CD4-positive, alpha-beta T cell treated with Interleukin-15 for 1 hour (primary cell): ENCODE data around the gene TALDO1.

Experiments used
- DNase-seq: peaks from one replicate; pipeline ENCODE4 v3.0.0-alpha.2; 2020

TALDO1 gene

DNA sequence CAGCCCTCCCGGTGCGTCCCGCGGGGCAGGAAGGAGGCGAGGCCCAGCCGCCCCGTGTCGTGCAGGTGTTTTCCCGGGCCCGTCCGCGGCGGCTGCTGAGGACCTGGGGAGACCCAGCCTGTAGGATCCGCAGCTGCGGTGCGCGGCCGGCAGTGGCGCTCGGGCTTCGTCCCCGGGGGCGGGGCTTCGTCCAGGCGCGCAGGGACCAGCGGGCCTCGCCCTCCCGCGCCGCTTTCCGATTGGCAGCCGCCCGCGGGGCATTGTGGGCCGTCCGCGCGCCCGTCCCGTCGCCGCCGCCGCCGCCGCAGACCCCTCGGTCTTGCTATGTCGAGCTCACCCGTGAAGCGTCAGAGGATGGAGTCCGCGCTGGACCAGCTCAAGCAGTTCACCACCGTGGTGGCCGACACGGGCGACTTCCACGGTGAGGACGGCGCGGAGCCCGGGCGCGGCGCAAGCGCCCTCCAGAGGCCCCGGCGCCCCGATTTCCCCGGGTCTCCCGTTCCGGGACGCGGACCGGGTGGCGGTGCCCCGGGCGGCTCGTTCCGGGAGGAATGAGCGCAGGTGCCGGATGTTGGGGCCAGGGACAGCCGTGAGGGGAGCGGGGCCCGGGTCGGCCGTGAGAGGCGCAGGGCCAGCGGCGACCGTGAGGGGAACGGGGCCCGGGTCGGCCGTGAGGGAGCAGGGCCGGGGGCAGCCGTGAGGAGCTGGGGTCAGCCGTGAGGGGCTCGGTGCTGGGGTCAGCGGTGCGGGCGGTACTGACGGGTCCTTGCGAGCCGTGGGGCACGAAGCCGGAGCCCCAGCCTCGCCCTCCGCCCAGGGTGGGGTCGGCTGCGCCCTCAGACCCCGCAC lies at the start of gene TALDO1:
TALDO1 (plus strand) TSS at position 307 of the 849 bp plus-strand sequence; CDS start at position 325, 18 bp downstream.
- DNase-seq, result peak; percentile 86

DNA sequence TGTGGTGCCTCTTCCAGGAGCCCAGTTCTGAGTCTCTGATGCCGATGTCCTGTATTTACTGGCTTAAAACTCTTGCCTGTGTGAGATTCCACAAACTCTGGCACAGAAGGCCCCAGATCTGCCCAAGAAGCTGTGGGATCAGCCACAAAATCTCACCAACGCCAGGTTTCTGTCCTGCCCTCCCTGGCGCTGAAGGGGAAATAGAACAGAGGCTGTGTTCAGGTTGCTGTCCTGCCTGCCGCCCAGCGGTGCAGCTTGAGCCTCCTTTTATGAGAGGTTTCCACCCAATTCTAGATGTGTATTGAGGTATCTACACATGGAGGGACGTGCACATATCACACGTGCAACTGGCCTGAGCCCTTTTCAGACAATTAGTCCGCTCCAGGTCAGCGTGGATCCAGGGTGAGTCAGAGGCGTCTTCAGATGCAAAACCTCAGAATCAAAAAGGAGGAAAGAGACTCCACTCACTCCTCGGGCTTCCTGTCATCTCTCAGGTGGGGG lies 49.4 kb upstream of the TALDO1 start:
- no peak for DNase-seq

DNA sequence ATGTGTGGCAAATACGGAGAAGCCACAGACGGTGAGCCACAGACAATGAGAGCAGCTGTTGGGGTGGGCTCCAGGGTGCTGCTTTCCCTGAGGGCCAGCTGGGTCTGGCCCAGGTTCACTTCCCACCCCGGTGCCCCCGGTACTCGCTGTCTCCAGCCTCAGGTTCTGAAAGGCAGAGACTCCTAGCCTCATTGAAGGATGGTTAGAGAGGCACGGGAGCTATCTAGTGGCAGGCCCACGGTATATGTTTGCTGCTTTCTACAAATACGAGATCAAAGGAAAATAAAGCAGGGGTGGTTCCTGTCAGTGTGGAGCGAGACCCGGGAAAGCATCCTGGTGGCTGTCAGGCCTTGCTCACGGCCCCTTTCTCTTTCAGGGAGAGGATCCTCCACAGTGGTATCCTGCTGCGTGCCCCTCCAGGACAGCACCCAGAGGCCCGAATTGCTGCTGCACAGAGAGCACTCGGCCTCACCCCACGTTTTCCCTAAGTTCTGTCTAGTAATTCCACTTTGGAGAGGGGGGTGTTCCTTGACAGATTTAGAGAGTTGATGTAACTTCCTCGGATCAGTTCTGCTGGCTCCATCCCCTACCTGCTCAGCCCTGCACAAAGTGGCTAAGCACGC lies 48.7 kb upstream of the TALDO1 start:
- DNase-seq, result no peak

DNA sequence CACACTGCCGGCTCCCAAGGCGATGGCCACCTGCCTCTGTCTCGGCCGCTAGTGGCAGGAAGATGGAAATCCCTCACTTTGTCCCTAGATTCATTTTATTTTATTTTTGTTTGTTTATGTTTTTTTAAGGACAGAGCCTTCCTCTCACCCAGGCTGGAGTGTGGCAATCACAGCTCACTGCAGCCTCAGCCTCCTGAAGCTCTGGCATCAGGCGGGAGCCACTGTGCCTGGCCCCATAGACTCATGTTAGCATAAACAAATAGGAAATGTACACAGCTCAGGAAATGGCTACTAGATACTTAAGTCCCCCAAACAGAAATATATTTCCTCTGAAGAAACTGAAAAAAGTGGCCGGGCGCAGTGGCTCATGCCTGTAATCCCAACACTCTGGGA lies 48.2 kb upstream of the TALDO1 start:
- no peak for DNase-seq

DNA sequence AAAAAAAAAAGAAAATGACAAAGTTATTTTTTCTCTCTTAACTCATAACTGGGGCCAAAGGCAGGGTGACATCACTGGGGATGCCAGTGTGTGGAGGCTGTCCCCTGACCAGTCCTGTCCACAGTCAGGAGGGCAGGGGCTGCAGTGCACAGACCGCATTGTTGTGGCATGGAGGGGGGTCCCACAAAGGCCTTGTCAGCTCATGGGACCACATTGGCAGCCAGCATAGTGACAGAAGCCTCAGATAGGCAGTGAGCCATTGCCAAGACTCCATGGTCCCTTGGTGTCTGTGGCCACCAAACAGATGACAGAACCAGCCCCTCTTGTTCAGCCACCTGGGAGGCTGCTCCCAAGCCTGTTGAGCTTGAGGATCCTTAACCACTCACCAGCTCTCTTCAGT lies 47.5 kb upstream of the TALDO1 start:
- DNase-seq, result no peak

DNA sequence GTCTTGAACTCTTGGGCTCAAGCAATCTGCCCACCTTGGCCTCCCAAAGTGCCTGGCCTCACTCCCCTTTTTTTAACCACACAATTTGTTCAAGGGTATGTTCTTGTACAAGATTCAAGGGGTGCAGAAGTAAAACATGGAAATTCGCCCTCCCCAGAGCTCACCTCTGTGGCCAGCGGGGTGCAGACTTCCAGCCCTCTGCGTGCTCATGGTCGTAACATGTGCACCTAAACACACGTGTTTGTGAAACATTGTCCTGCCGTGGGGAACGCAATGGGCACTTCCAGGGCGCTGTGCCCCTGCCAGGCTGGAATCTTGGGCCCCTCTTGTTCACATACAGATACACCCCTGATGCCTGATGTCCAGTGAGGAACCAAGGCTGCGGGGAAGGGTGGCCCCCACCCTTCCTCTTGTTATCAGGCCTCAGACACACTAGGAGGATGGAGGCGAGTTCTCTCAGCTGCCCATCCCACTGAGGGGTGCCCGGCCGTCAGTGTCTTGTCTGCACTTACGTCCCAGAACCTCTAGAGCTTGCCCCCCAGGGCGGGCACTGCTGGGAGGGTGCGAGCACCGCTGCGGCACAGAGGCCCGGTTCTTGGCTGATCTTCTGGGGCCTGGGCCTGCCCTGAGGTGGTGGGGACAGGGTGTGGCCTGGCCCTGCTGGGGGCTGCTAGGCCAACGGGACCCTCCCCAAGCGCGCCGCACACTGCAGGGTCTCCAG lies 45.4 kb upstream of the TALDO1 start:
- no peak for DNase-seq

DNA sequence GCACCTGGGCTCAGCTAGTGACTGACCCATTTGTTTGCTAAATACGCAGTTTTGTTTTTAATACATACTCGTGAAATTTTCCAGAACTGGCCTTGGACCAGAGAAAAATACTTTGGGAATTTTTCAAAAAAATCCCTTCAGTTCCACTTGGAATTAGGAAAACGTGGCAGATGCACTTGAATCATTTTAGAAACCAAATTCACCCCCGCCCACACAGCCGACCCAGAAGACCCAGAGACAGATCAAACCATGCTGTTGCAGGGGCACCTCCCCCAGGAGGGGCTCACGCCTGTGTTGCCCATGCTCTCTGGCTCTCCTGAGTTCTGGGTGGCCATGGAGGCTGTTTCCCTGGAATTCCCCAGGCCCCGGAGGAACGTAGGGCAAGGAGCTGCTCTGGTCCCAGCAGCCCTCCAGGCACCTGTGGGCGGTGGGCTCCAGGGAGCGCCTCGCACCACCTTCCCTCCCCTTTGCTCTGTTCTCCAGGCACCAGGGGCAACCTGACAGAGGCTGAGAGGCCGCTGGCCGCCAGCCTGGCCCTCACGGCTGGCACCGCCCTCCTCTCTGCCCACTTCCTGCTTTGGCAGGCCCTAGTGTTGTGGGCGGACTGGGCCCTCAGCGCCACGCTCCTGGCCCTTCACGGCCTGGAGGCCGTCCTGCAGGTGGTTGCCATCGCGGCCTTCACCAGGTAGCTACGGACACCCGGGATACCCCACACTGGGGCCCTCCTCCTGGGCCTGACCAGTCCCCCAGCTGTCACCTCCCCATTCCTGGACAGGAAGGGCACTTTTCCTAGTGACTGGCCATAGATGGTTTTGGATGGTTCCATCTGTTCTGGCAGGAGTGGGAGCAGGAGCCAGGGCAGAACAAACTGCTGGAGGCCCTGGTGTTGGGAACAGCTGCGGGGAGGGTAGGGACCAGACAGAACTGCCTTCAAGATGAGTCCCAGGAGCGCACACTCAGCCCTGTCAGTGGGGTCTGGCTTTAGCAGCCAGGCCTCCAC lies 44.5 kb upstream of the TALDO1 start:
- no peak for DNase-seq

DNA sequence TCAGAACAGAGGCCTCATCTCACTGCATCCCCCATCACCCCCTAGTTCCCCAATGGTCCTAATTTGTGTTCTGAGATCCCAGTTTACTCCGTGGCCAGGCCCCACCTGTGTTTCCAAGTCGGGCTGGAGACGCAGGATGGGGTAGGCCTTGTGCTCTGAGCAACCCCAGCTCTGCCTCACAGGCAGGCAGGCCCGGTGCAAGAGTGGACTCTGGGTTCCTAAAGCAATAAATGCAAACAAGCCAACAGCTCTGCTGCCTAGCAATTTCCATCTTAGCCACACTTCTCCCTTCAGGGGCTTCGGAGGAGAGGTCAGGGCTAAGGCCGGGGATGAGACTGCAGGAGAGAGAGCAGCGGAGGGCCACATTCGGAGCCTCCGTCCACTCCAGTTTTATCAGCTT lies 43.8 kb upstream of the TALDO1 start:
- DNase-seq, result no peak

DNA sequence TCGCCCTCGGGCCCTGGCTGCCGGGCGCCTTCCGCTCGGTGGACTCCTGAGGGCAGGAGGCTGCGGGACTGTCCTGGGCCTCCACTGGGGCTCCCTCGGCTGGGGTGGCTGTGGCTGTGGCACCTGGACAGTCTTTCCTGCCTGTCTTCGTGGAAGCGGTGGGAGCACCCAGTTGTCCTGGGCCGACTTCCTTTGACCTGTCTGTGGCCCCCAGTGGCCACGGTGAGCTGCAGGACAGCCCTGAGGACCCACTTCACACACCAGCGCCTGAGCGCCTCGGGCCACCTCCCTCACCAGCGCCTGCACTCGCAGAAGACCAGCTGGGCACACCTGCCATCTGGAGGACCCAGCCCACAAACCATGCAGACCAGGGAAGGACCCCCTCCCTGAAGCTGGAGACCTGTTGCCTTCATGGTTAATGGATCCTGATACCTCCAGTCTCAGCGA lies 43.0 kb upstream of the TALDO1 start:
- DNase-seq, result no peak

DNA sequence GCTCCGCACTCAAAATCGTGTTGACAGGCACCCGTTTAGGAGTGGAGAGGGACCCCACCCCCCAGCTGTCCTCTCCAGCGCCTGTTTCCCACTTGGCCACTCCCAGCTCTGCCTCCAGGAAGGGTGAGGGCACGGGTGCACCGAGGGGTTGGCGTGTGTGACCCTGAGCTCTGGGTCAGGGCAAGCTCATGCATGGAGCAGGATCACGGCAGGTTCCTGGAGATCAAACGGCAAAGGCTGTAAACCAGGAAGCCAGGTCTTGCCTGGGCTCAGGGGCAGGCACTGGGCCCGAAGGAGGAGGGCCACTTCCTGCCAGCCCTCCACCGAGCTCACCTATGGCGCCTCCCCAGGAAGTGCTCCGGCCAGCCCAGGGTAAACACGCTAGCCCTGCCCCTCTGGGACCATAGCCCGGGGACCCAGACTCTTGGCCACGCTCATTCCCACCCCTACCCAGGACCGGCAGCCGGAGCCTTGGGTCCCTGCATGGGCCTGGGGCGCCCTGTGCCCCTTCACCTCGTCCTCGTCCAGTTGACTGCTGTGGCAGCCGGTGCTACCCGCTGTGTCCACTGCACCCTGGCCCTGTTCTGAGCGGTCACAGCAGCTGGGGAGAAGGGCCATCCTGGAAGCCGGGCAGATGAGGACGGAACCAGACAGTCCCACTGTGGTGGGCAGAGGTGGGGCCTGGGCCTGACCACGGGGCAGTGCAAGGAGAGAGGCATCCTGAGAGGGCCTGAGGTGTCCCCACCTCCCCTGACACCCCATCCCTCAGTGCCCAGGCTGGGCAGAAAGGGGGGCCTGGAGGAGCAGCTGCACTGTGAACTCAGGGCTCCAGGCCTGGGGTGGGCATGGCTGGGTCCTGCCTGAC lies 42.3 kb upstream of the TALDO1 start:
- DNase-seq, result no peak

DNA sequence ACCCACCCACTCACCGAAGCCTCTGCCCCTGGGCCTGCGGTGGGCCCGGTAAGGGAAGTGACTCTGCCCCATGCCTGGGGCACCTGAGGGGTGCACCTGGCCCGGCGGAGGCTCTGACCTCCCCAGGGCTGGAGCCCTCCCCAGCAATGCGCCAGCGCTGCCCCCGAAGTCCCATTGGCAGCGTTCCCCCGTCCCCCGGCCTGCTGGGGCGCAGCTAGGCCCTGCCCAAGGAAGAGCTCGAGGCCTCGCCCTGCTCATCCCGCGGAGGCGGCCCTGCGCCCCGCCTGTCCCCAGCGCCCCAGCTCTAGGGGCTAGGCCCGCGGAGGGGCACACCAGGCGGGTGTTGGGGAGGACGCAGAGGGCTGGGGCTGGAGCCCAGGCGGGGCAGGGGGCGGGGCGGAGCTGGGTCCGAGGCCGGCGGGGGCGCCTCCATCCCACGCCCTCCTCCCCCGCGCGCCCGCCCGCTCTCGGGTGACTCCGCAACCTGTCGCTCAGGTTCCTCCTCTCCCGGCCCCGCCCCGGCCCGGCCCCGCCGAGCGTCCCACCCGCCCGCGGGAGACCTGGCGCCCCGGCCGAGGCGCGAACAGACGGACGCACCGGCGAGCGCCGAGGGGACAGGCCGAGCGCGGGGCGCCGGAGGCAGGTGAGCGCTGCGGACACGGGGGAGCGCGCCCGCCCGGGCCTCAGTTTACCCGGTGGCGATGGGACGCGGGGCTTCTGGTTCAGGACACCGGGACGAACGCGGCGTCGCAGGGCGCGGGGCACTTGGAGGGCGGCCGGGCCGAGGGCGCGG lies 41.4 kb upstream of the TALDO1 start, which contains the start of gene EPS8L2:
EPS8L2 (plus strand) TSS at position 586 of the 793 bp plus-strand sequence. CDS start 3,177 bp downstream, outside the sequence.
- DNase-seq, result no peak

DNA sequence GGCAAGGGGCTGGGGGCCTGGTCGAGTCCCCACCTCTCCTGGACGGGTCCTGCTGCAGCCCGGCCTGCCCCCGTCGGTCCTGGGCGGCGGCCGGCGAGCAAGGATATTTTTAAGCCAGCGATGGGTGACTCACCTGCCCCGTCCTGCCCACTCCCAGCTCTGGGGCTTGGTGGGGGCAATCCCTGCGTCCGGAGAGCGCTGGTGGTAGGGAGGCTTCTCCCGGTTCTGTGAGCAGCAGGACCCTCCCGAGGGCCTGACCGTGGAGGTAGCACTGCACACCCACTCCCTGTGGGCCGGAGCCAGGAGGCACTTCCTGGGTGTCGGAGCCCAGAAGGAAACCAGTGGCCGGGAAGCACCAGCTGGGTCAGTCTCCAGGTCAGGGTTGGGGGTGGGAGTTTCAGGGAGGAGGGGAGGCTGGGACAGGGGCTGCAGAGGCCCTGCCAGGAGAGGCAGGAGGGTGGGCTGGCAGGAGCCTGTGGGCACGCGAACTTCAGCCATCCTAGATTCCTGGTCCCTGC lies 40.8 kb upstream of the TALDO1 start:
- DNase-seq, result no peak

DNA sequence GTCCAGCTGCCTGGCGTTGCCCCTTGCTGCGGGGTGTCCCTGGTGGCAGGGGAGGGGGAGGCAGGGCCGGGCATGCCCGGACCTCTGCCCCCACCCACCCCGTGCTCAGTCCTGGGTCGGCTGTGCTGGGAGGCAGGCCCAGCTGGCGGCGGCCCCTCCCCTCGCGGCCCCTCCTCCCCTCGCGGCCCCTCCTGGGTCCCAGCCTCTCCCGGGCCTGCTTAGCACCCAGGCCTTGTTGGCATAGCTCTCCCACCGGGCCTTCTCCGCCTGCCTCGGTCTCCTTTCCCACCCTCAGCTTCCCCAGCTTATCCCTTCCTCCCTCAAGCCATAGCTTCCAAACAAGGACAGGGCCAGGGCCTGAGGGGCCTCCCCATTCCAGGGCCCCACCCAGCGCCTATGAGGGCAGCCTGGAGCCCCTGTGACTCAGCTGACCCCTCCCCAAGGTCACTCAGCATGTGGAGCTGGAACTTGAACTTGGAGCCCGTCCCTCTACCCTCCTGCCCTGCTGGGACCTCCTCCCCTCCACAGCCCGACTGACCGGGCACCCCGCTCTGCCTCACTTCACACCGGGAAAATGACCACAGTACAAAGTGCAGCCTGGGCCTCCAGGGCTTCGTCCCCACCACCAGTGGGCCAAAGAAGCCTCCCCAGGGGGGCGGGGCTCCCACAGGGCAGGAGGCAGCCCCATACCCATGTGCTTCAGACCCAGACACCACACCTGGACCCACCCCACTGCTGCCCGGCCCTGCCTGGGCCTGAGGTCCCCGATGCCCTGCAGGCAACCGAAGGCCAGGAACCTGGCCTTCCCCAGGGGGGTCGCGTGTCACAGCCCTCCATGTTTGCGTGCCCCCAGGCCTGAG lies 40.1 kb upstream of the TALDO1 start:
- no peak for DNase-seq

DNA sequence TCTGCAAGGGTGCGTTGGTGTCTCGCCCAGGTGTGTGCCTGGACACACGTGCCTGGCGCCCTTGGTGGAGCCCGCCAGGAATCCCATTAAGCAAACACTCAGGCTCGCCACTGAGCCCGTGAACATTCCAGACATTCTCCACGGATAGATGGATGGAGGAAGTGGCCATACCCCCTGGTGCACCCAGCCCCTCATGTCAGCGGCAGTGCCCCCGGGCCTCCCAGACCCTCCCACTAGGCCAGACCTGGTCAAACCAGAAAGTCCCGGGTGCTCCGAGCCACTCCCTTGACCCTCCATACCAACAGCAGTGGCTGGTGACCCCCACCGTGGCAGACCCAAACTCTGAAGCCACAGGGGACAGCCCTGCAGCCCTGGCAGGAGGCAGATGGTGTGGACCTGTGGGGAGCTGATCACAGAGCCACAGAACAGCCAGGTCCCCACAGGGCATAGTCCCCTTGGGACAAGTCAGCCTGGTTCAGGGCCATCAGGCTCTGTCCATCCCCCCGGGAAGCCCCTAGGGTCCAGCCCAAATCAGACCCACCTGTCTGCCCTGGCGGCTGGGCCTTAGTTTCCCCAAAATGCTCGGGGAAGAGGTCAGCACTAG lies 39.3 kb upstream of the TALDO1 start:
- DNase-seq, result no peak

DNA sequence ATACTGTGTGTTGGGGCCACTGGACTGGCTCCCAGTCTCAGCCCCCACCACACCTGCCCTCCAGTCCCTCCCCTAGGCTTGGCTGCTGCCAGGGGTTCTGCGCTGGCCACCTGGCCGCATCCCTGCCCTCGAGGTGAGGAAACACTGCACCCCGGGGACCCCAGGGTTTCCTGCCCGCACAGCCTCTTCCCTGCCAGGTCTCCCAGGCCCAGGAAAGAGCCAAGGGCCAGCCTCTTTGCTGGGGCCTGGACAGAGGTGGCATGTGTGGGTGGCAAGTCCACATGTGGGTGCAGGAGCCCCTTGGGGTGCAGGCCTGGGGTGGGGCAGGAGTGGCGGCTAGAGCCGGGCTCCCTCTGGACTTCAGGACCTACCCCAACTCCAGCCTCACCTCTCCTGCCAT lies 38.8 kb upstream of the TALDO1 start:
- DNase-seq, result no peak

DNA sequence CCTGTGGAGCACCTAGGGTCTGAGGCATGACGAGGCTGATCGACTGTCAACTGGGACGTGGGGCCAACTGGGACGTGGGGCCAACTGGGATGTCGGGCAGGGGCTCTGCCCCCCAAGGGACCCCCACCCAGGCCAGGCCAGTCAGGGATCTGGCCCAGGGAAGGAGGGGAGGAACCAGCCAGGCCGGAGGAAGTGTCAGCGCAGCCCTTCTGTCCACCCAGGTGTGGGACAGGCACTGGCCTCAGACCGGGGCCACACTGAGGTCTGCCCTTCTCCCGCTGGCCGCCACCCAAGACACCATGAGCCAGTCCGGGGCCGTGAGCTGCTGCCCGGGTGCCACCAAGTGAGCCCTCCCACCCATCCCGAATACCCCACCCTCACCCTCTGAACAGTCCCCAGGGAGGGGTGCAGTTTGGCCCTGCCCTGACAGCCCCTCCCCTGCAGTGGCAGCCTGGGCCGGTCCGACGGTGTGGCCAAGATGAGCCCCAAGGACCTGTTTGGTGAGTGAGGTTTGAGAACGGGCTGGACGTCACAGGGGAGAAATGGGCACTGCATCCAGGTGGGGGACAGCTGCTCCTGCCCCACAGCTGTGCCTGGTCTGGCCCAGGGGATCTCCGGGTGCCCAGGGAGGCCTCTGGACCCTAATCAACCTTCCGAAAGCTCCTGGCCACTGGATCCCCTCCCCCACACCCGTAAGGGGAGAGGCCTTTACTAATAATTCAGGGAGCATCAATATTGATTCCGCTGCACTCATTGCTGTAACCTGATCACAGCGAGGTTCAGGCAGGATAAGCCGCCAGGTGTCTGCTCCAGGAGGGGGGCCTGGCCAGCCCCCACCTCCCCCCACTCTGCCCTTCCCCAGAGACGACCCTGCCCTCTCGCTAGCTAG lies 37.9 kb upstream of the TALDO1 start:
- no peak for DNase-seq

DNA sequence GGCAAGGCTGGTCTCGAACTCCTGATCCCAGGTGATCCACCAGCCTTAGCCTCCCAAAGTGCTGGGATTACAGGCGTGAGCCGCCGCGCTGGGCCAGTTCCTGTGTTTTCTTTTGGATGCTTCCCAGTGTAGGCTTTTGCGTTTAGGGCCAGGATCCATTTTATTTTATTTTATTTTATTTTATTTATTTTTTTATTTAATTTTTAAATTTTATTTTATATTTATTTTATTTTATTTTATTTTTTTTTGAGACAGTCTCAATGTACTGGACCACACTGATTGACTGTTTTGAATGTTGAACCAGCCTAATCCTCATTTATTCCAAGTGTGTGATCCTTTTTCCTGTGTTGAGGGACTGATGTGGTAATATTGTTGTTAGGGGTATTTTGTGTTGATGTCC lies 32.8 kb upstream of the TALDO1 start:
- DNase-seq, result no peak
